HL-60/S4 treated with phorbol 12-myristate 13-acetate at 8.2 ng/mL for 4 days and 3 days (cell line): ENCODE results near the gene ZCCHC2.

Experiments
- in situ Hi-C: fragments of 300-500 bp; cut with MboI; formaldehyde crosslinking; loops from 2 replicates; pipeline ENCODE4 v1.15.0; 2022; ENCODE audit warnings: low sequenced_read_pairs

ZCCHC2 gene

DNA sequence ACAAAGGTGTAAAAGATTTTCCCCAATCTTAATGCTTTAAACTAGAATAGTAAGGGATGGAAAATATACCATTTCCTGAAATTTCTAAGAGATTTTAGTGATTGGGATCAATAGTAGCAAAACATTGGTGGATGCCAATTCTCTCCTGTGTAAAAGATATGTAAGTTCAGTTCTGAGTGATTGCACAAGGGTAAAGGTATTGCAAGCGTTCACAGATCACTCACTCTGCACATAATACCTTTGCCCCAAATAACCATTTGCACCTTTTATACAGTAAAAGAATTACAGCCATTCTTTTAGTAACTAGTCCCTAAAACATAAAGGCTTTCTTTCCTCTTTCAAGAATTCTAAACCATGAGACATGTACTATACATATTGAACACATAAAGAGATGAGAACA is 13.0 kb upstream of the ZCCHC2 start:
- in situ Hi-C loops, result no loop called here

DNA sequence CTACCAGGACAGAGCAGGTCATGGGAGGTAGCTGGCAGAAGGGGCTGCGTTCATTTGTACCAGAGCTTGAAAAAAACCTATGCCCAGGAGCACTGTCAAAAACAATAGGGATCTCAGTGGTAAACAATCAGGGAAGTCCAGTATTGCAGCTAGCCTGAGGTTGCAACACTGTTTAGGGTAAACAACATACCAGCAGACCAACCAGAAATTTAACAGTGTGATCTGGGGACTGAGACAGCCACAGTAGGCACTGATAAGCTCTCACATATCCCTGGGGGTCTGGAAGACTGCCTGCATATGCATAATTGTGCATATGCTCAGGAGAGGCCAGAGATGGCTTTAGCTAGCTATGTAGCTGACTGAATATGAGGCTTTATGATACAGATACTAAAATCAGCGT is 12.0 kb upstream of the ZCCHC2 start:
- in situ Hi-C loops, result no loop called here

DNA sequence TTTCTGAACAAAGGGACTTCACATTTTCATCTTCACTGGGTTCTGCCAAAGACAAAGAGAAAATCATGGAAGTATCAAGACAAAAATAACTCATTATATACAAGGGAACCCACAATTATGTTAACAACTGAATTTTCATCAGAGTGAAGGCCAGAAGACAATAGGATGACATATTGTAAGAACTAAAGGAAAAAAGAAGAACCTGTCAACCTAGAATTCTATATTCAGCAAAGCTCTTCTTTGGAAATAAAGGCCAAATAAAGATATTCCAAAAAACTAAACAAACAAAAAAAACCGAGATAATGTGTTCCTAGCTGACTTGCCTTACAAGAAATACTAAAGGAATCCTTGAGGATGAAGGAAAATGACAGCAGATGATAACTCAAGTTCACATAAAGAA is 10.3 kb upstream of the ZCCHC2 start:
- in situ Hi-C loops, result no loop called here

DNA sequence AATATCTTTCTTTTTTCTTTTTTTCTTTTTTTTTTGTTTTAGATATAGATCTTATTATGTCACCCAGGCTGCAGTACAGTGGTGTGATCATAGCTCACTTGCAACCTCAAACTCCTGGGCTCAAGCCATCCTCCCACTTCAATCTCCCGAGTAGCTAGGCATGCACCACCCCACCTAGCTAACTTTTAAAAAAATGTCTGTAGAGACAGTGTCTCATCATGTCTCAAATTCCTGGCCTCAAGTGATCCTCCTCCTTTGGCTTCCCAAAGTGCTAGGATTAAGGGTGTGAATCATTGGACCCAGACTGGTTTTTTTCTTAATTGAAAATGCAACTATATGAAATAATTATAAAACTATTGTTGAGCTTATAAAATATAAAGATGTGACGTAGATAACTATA is 9.8 kb upstream of the ZCCHC2 start:
- in situ Hi-C loops, result no loop called here

DNA sequence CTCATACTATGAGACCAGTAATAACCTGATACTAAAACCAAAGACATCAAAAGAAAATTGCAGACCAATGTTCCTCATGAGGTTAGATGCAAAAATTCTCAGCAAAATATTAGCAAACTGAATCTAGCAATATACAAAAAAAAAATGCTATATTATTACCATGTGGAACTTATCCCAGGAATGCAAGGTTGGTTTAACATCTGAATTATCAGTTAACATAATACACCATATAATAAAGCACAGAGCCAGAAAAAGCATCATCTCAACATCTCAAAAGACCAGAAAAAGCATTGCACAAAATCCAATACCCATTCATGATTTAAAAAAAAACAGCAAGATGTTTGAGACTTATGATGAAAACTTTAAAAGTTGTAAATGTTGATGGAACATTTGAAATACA is 8.3 kb upstream of the ZCCHC2 start:
- in situ Hi-C loops, result no loop called here

DNA sequence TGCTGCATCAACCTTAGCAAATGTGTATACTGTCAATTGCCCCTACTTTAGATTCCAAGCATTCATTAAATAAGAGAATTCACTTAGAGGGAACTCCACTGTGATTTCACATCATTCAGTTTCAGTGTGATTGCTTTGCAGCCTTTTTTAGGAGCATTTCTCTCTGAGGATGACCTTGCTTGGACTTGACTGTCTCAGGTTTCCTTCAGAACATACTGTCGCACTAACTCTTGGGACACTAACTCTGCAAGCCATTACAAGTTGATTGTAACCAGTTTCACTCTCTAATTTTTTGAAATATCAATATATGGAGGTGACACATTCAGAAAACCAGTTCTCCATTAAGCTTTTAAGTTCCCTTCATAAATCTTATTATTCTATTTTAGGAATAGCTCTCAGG is 6.6 kb upstream of the ZCCHC2 start:
- in situ Hi-C loops, result no loop called here

DNA sequence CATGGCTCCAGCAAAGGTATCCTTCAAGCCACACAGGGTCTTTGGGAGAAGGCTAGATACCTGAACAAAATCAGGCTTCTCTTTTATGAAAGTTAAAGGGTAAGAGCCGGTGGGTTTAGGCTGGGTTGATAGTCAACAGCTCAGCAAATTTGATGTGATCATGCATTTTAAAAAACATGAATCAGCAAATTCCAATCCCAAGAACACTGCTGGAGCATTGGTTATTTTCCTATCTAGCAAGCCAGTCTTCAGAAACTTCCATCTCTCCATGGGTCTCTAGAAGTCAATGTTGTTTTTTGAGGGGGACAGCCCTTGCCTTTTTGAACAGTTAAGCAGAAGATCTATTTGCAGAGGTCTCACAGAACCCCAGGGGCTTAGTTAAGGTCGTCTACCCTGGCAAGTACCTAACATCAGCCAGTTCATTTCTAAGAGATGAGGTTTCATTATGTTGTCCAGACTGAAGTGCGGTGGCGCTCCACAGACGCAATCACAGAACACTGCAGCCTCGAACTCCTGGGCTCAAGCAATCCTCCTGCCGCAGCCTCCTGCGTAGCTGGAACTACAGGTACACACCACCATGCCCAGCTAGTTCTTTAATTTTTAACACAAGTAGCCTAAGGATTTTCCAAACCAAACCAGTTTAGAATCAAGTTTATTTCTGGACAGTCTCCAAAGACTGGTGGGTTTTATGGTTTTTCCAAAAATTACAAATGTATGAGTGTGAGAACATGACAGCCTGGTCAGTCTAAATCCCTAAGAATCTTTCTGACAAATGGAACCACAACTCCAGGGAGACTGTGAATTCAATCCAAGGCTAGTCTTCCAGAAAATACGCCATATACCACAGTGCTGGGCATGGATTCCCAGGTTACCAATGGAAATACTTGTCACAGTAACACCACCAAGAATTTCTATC is 4.1 kb upstream of the ZCCHC2 start:
- in situ Hi-C loops, result no loop called here

DNA sequence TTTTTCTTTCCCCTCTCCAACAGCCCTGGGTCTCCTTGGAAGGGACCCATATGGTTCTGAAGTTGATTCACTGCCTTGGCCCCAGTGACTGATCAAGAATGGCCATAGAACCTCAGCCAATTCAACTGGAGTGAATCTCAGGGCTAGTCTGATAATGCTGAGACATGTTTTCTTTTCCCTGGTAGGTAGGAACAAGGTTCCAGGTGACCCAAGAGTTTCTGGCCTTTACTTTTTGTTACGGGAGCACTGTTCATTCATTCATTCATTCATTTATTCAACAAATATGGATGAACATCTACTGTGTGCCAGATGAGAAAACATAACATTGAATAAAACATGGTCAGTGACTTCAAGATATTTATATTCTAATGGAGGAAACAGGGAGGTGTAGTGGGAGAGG is 3.1 kb upstream of the ZCCHC2 start:
- in situ Hi-C loops, result no loop called here

DNA sequence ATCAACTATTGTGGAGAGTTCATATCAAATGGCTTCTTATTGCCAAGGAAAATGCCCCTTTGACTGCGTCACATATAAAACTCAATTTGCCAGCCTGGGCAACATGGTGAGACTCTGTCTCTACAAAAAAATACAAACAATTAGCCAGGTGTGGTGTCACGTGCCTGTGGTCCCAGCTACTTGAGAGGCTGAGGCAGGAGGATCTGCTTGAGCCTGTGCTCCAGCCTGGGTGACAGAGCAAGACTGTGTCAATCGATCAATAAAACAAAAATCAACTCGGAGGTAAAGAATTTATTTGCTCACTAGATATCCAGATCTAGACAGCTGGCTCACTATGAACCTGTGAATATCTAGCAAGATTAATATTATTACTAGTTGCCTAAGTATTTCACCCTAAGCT is 1.7 kb upstream of the ZCCHC2 start:
- in situ Hi-C loops, result no loop called here

DNA sequence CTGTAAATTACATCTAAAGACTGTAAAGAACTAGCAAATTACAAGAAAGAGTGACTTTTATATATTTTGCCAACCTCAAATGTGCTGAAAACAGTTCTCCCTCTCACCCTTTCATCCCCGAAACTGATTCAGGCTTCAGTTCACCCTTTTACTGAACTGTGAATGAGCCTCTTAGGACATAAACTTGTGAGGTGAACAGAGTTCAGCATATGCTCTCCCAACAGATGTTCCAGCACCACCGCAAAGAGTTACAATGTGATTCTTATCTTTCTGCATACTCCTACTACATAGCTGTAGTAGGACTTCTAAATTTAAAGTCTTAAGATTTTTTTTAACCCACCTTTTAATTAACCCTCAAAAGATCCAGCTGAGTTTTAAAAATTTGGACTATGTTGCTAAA is 1.2 kb upstream of the ZCCHC2 start:
- in situ Hi-C loops, result no loop called here

DNA sequence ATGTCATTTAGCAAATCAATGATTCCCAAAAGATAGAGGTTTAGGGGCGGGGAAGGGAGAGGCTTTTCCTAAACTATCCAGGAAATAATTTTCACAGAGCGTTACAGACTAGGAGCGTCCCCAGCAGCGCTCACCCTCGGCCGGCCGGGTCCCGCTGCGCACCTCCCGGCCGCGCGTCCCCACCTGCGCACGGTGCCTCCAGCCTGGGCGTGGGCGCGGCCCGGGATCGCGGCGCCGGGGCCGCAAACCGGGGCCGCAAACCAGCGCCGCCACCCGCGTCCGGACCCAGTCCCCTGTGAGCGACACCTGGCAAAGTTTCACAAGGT is 684 bp upstream of the ZCCHC2 start:
- in situ Hi-C loops, result no loop called here

DNA sequence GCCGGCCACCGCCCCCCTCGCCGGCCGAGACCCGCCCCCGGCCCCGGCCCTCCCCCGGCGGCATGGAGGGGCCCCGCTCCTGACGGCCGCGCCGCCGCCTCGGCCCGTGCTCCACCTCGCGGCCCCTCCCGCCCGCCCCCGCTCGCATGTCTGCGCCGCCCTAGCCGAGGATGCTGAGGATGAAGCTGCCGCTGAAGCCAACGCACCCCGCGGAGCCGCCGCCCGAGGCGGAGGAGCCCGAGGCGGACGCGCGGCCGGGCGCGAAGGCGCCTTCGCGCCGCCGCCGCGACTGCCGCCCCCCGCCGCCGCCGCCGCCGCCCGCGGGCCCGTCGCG is 397 bp downstream of the ZCCHC2 start:
- in situ Hi-C loops, result no loop called here

DNA sequence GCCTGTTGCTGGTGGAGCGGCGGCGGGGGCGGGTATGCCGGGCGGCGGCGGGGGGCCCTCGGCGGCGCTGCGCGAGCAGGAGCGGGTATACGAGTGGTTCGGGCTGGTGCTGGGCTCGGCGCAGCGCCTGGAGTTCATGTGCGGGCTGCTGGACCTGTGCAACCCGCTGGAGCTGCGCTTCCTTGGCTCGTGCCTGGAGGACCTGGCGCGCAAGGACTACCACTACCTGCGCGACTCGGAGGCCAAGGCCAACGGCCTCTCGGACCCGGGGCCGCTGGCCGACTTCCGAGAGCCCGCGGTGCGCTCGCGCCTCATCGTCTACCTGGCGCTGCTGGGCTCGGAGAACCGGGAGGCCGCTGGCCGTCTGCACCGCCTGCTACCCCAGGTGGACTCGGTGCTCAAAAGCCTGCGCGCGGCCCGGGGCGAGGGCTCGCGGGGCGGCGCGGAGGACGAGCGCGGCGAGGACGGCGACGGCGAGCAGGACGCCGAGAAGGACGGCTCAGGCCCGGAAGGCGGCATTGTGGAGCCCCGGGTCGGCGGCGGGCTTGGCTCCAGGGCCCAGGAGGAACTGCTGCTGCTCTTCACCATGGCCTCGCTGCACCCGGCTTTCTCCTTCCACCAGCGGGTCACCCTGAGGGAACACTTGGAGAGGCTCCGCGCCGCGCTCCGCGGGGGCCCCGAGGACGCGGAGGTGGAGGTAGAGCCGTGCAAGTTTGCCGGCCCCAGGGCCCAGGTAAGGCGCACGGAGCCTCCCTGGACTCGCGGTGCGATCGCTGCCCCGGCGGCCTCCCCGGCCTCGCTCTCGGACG is 1.0 kb downstream of the ZCCHC2 start:
- in situ Hi-C loops, result no loop called here

DNA sequence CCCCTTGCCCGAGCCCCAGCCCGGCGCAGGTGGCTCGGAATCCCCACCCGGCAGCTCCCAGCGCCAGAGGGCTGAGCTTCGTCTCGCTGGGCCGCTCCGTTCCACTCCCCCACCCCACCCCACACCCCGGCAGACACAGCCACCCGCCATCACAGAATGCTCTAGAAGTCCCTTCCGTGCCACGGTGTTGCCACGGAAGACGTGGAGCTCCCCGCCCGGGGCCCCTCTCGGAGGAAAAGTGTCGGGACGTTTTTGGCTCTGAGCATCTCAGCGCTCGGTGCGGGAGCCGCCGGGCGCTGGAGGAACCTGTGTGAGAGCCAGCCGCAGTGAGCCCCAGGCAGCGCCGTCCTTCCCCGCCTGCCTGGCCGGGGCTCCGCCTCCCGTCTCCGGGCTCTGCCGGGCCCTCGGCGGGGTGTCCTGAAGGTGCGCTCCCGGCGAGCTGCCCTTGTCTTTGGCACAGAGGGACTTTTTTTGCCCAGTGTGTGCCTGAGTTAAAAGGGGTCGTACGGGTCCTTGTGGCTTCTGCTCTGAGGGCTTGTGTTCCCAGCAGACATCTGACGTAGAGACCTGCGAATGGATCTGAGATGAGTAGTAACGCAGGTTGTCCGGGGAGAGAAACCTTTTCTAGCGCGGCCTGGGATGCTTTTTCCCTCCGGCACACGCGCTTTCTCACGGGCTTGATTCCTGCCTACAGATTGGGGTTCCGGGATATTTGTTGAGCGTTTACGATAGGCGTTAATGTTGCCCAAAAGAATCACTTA is 1.8 kb downstream of the ZCCHC2 start:
- in situ Hi-C loops, result no loop called here

DNA sequence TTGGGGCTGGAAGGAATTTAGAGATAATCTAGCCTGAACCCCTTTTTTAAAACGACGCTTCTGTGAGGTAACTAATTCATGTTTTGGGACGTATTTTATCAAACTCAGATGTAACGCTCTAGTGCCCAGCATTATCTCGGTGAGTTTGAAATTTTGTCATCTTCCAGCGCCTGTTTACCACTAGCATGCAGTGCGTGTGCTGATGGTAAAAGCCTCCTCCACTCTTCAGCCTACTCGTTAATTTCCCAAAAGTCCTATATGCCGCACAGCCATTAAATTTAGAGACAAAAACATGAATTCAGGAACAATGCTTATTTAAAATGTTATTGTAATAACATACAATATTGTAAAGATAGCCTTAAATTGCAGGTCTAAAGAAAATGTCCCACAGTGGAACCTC is 2.8 kb downstream of the ZCCHC2 start:
- in situ Hi-C loops, result no loop called here

DNA sequence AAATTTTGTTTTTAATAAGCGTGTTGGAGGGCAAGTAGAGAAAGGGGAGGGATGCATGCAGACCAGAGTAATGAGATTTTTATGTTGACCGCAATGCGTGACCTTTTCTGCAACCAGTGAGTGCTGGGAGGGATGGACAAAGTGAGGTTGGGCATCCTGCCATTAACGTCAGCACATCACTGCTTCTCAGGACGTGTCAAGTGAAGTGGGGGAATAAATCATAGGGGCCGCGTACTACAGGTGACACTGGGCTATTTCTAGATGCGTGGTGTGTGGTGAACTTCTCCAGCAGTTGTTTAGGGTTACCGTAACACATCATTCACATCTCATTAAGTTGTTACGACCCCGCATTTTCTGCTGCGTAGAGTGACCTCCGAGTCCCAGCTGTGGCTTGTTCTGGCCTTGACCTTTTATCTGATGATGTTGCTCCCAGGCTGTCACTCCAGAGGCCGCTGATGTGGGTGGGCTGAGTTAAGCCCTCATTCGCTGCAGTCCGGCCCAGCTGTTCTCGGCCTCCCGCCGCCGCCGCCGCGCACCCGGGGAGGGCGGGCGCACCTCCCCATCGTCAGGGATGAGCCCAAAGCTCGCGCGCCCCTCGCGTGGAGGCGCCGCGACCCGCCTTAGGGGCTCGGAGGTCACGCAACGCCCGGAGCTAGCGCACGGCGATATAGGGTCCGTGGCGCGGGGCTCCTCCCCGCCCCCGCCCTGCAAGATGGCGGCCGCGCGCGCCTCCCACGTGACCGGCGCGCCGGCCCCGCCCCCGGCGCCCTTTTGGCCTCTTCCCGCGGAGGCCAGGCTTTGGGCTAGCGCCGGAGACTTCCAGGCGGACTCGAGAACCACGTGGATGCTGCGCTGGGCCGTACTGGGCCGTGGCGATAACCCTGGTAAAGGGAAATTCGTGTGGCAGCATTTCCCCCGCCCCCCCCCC is 3.5 kb downstream of the ZCCHC2 start:
- in situ Hi-C loops, result no loop called here

DNA sequence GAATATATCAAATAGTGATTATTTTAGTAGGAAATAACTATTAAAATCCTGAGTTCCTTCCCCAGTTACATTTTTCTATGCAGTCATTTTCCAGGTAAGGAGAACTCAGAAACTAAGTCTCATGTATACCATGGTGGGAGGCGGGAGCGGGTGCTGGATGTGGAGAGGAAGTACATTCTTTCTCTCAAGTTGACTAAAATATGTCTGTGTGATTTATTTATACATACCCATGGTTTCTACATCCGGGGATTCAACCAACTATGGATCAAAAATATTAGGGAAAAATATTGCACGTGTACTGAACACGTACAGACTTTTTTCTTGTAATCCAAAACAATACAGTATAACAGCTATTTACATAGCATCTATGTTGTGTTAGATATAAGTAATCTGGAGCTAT is 6.8 kb downstream of the ZCCHC2 start:
- in situ Hi-C loops, result no loop called here

DNA sequence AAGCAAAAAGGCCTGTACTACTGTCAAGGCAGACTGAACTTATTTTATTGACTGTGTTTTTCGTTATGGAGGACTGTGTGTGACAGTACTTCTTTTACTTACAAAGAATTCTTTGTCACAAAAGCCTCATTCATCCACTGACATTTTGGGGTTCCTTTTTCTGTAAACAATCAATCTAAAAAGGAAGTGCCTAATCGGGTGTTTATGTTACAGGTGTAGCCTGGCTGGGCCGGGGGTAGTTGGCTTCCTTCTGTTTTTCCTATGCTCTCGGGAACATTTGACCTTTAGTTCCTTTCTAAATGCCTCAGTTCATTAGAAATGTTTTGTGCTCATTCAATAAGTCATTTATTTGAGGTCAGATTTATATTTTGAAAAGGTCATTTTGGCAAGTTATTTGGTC is 8.3 kb downstream of the ZCCHC2 start:
- in situ Hi-C loops, result no loop called here

DNA sequence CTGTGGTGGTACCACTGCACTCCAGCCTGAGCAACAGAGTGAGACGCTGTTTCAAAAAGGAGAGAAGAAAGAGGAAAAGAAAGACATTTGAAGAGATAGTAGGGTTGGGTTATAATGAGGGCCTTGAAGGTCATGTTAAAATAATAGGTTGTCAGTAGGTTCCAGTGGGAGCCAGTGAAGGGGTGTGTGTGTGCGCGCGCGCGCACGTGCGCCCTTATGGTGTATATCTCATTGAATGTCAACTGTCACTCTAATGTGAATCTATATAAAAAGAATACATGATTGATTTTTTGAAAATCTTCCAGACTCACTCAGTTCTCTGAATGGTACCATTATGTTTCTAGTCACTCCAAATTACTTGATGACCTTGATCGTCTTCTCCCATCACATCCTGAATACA is 9.1 kb downstream of the ZCCHC2 start:
- in situ Hi-C loops, result no loop called here

DNA sequence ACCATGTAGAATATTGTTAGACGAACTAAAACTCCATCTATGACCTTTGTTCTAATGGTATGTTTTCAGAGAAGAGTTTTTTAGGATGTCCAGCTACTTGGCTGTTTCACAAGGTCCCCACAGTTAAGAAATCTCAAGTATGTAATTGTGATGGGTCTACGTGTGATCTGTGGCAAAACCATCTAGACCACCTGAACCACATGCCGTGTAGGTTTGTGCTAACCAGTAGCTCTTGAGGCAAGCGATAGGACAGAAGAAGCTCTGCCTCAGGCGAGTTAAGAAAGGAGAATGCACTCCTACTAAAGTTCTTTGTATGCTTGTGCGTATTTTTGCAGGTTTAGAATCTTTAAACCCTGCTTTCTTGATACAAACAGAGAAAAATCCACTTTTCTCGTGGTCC is 13.2 kb downstream of the ZCCHC2 start:
- in situ Hi-C loops, result no loop called here
